SK-N-SH (cell line): Measurements from ENCODE around the gene LIMS3.
"Not testable (repeated sequence)": the region's sequence is repeated elsewhere in the genome, so short reads cannot be mapped to it uniquely, and the experiment has no call there.

ENCODE experiments used
- CTCF ChIP-seq: fragments of 200-600 bp; sonication (generic); IDR thresholded peaks from 2 replicates; pipeline ENCODE4 v1.6.1; 2017; ENCODE audit warnings: antibody characterized with exemption, mild to moderate bottlenecking, moderate library complexity
- EP300 ChIP-seq, 2 experiments: IDR thresholded peaks; 2 replicates each; pipeline versions ENCODE4 v1.4.0 to v1.6.1; 2012; ENCODE audit warnings: borderline replicate concordance in 1 of 2, low read depth in 1 of 2, low read length in 1 of 2
- GABPA ChIP-seq: IDR thresholded peaks from 2 replicates; pipeline ENCODE4 v1.4.0; 2012; ENCODE audit warnings: low read depth, mild to moderate bottlenecking
- POLR2AphosphoS5 ChIP-seq: IDR thresholded peaks from 2 replicates; pipeline ENCODE4 v1.6.1; 2012; ENCODE audit warnings: low read depth, low read length
- REST ChIP-seq: IDR thresholded peaks from 2 replicates; pipeline ENCODE4 v1.6.1; 2012; ENCODE audit warnings: mild to moderate bottlenecking, low read depth, low read length, moderate library complexity
- RFX5 ChIP-seq: IDR thresholded peaks from 2 replicates; pipeline ENCODE4 v1.6.1; 2012; ENCODE audit warnings: mild to moderate bottlenecking, improper control_type of control experiment, low read length
- SIN3A ChIP-seq: IDR thresholded peaks from 2 replicates; pipeline ENCODE4 v1.6.1; 2012; ENCODE audit warnings: low read depth, mild to moderate bottlenecking, low read length, moderate library complexity, borderline replicate concordance
- TEAD4 ChIP-seq: IDR thresholded peaks from 2 replicates; pipeline ENCODE4 v1.4.0; 2012; ENCODE audit warnings: mild to moderate bottlenecking, borderline replicate concordance; ENCODE audit not compliant: insufficient read depth
- USF1 ChIP-seq: IDR thresholded peaks from 2 replicates; pipeline ENCODE4 v1.4.0; 2012; ENCODE audit warnings: low read depth, borderline replicate concordance
- USF2 ChIP-seq: fragments of 150-350 bp; IDR thresholded peaks from 2 replicates; pipeline ENCODE4 v1.6.1; 2017; ENCODE audit warnings: antibody characterized with exemption, low read length, low read depth, borderline replicate concordance
- YY1 ChIP-seq: IDR thresholded peaks from 2 replicates; pipeline ENCODE4 v1.4.0; 2012; ENCODE audit warnings: low read depth, mild to moderate bottlenecking

- TF ChIP-seq REST; GABPA; SIN3A; CTCF; USF1; POLR2AphosphoS5; USF2; TEAD4; RFX5; EP300 (IDR thresholded peaks at IDR 0.05; ENCODE audit: borderline replicate concordance in 1 of 2, low read depth in 1 of 2, low read length in 1 of 2); YY1: not testable (repeated sequence)
Observed at GRCh38 chr2:109898462-109899336, at the start of gene LIMS3.
